Body of pancreas (tissue), 4 donors: ENCODE results near the gene KRTAP10-4.

ENCODE experiments used
- POLR2A ChIP-seq, 3 donors: fragments of 450-650 bp; IDR thresholded peaks; one replicate each; pipeline ENCODE4 v1.6.1; 2016; ENCODE audit warnings: antibody characterized with exemption in 3 of 3, mild to moderate bottlenecking in 2 of 3
- TF ChIP-seq, protein P1 (sequence below), 7 experiments: fragments of 450-650 bp in 4 of 7; fragments of 200-600 bp in 3 of 7; sonication (generic) in 3 of 7; IDR thresholded peaks; one replicate each; pipeline ENCODE4 v1.5.1; 2016 to 2019; ENCODE audit warnings: antibody characterized with exemption in 7 of 7

DNA sequence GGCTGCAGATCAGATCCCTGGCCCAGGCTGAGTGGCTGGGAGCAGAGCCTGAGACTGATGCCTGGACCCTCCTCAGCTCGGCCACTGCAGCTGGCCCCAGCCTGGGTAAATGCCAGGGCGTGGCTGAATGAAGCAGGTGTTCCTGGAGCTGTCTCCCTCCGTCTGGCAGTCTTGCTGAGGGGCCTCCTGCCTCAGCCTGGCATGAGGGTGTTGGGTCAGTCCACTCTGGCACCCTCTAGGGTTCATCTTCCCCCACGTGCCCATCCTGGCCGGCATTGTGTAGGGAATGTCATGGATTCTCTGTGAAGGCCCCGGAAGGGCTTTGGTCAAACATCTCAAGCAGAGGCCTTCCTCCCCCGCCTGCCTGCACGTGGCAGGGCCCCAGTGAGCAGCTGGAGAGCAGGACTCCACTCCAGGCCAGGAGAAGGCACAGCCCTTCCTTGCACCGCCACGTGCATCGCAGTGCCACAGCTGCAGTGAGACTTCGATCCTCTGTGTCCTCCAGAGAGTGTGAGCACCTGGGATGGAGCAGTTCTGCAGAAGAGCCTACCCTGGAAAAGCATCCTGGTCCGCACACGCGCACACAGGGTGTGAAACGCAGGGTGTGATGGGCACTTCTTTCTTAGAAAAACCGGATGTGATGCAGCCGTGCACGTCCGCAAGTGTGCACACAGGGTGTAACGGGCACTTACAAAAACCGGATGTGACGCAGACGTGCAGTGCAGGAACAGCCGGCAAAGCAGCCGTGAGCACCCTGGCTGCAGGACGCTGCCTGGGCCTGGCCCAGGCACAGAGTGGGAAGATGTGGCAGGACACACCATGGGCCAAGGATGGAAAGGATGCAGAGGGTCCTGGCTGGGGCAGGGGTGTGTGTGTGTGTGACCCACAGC is 4.6 kb upstream of the KRTAP10-4 start:
- TF ChIP-seq, protein P1, sequence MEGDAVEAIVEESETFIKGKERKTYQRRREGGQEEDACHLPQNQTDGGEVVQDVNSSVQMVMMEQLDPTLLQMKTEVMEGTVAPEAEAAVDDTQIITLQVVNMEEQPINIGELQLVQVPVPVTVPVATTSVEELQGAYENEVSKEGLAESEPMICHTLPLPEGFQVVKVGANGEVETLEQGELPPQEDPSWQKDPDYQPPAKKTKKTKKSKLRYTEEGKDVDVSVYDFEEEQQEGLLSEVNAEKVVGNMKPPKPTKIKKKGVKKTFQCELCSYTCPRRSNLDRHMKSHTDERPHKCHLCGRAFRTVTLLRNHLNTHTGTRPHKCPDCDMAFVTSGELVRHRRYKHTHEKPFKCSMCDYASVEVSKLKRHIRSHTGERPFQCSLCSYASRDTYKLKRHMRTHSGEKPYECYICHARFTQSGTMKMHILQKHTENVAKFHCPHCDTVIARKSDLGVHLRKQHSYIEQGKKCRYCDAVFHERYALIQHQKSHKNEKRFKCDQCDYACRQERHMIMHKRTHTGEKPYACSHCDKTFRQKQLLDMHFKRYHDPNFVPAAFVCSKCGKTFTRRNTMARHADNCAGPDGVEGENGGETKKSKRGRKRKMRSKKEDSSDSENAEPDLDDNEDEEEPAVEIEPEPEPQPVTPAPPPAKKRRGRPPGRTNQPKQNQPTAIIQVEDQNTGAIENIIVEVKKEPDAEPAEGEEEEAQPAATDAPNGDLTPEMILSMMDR (IDR thresholded peaks at IDR 0.05), result no peak
- TF ChIP-seq POLR2A (IDR thresholded peaks at IDR 0.05), result no peak
